SU-DHL-6 (cell line): ENCODE data around the gene SARDH.

ENCODE experiments used
- H2AFZ ChIP-seq: fragments of 200-600 bp; sonication (generic); 2 replicates; pipeline ENCODE4 v1.6.1; 2014; ENCODE audit warnings: low read depth, mild to moderate bottlenecking, moderate library complexity, mixed read lengths, antibody characterized with exemption, low read length; ENCODE audit not compliant: severe bottlenecking
- H3F3A ChIP-seq: fragments of 200-600 bp; shearing (Covaris generic); 2 replicates; pipeline ENCODE4 v1.6.0; 2016; ENCODE audit warnings: antibody characterized with exemption, mild to moderate bottlenecking; ENCODE audit not compliant: insufficient read depth
- H3K27ac ChIP-seq: fragments of 200-600 bp; sonication (generic); 2 replicates; pipeline ENCODE4 v1.5.1; 2016; ENCODE audit warnings: low read depth, mild to moderate bottlenecking, low read length, moderate library complexity, mixed read lengths
- H3K27me3 ChIP-seq: fragments of 200-600 bp; sonication (generic), shearing (Covaris generic); 2 replicates; pipeline ENCODE4 v1.6.0; 2014; ENCODE audit warnings: mild to moderate bottlenecking, low read length
- H3K36me3 ChIP-seq: fragments of 200-600 bp; sonication (generic); 2 replicates; pipeline ENCODE4 v1.6.1; 2014; ENCODE audit warnings: mild to moderate bottlenecking, low read length, mixed read lengths
- H3K4me2 ChIP-seq: fragments of 300-600, 200-600 bp; shearing (Covaris generic), sonication (generic); 2 replicates; pipeline ENCODE4 v1.6.0; 2014; ENCODE audit warnings: low read length, low read depth, mild to moderate bottlenecking; ENCODE audit not compliant: poor library complexity, severe bottlenecking
- H3K4me3 ChIP-seq: fragments of 200-600 bp; sonication (generic); 2 replicates; pipeline ENCODE4 v1.5.1; 2014; ENCODE audit warnings: antibody characterized with exemption, low read length, mild to moderate bottlenecking, mixed read lengths; ENCODE audit not compliant: insufficient read depth, poor library complexity, severe bottlenecking
- H3K79me2 ChIP-seq: fragments of 200-600 bp; sonication (generic); 2 replicates; pipeline ENCODE4 v1.6.1; 2014; ENCODE audit warnings: mild to moderate bottlenecking, low read length, moderate library complexity; ENCODE audit not compliant: insufficient read depth
- H3K9ac ChIP-seq: fragments of 200-600 bp; sonication (generic); 2 replicates; pipeline ENCODE4 v1.7.0; 2014; ENCODE audit warnings: mild to moderate bottlenecking, low read length
- H3K9me2 ChIP-seq: fragments of 200-600 bp; sonication (generic); replicated peaks from 2 replicates; pipeline ENCODE4 v1.6.1; 2014; ENCODE audit warnings: low read length; ENCODE audit not compliant: insufficient read depth
- H3K9me3 ChIP-seq: fragments of 200-600 bp; sonication (generic); 2 replicates; pipeline ENCODE4 v1.6.1; 2014; ENCODE audit warnings: low read length, mixed read lengths; ENCODE audit not compliant: insufficient read depth
- H4K20me1 ChIP-seq: fragments of 200-600 bp; sonication (generic); 2 replicates; pipeline ENCODE4 v1.6.1; 2014; ENCODE audit warnings: low read depth, mild to moderate bottlenecking, antibody characterized with exemption, low read length, moderate library complexity, mixed read lengths
- EZH2phosphoT487 ChIP-seq: fragments of 200-600 bp; sonication (generic), shearing (Covaris generic); conservative IDR thresholded peaks from 2 replicates; pipeline ENCODE4 v1.6.1; 2018; ENCODE audit warnings: mild to moderate bottlenecking, antibody characterized with exemption, low read length, moderate library complexity, mixed read lengths
- TF ChIP-seq, protein P1 (sequence below): fragments of 200-600 bp; sonication (generic); IDR thresholded peaks from one replicate; pipeline ENCODE4 v1.5.1; 2017; ENCODE audit warnings: antibody characterized with exemption, mild to moderate bottlenecking, low read length, moderate library complexity; ENCODE audit not compliant: insufficient read depth, poor library complexity, severe bottlenecking

The SARDH gene

GRCh38 chr9:133637451-133638055 lies 100.6 kb downstream of the SARDH start:
- H3K4me2 ChIP-seq: no peak overlapping the region
- H3K27ac ChIP-seq: no peak overlapping the region
- no peak for TF ChIP-seq EZH2phosphoT487
- TF ChIP-seq, protein P1, sequence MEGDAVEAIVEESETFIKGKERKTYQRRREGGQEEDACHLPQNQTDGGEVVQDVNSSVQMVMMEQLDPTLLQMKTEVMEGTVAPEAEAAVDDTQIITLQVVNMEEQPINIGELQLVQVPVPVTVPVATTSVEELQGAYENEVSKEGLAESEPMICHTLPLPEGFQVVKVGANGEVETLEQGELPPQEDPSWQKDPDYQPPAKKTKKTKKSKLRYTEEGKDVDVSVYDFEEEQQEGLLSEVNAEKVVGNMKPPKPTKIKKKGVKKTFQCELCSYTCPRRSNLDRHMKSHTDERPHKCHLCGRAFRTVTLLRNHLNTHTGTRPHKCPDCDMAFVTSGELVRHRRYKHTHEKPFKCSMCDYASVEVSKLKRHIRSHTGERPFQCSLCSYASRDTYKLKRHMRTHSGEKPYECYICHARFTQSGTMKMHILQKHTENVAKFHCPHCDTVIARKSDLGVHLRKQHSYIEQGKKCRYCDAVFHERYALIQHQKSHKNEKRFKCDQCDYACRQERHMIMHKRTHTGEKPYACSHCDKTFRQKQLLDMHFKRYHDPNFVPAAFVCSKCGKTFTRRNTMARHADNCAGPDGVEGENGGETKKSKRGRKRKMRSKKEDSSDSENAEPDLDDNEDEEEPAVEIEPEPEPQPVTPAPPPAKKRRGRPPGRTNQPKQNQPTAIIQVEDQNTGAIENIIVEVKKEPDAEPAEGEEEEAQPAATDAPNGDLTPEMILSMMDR: no peak
- H3F3A ChIP-seq: no peaks in the 10 kb centered on the region
- no peaks in the 10 kb centered on the region for H4K20me1 ChIP-seq
- no peak overlapping the region for H2AFZ ChIP-seq
- no peak overlapping the region for H3K9ac ChIP-seq
- no peaks in the 10 kb centered on the region for H3K27me3 ChIP-seq
- H3K4me3 ChIP-seq: no peak overlapping the region
- no peaks in the 10 kb centered on the region for H3K9me2 ChIP-seq
- no peaks in the 10 kb centered on the region for H3K36me3 ChIP-seq
- H3K79me2 ChIP-seq: no peaks in the 10 kb centered on the region
- H3K9me3 ChIP-seq: no peaks in the 10 kb centered on the region

DNA sequence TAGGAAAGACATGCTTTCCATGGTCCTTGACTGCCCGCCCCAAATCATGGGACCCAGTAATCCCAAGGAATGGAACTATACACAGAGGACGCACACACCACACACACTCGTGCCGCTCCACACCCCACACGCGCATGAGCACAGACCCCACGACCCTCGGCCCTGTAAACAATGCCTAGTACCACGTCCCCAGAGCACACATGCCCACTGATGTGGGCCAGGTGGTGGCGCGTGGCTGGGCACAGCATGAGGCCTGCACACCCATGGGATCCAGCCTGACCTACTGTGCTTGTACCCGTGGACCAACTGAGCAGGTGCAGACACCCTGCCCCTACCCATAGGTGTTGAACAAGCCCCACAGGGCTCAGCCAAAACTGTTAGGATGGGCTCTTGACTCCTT lies 101.2 kb downstream of the SARDH start:
- H3K9me3 ChIP-seq: no peaks in the 10 kb centered on the region
- no peaks in the 10 kb centered on the region for H3F3A ChIP-seq
- H3K4me3 ChIP-seq: no peak overlapping the region
- no peak overlapping the region for H2AFZ ChIP-seq
- TF ChIP-seq, protein P1: no peak
- TF ChIP-seq EZH2phosphoT487: no peak
- no peaks in the 10 kb centered on the region for H3K79me2 ChIP-seq
- H3K9ac ChIP-seq: no peak overlapping the region
- no peak overlapping the region for H3K27ac ChIP-seq
- no peaks in the 10 kb centered on the region for H3K27me3 ChIP-seq
- no peaks in the 10 kb centered on the region for H3K9me2 ChIP-seq
- no peak overlapping the region for H3K4me2 ChIP-seq
- no peaks in the 10 kb centered on the region for H4K20me1 ChIP-seq
- H3K36me3 ChIP-seq: no peaks in the 10 kb centered on the region

DNA sequence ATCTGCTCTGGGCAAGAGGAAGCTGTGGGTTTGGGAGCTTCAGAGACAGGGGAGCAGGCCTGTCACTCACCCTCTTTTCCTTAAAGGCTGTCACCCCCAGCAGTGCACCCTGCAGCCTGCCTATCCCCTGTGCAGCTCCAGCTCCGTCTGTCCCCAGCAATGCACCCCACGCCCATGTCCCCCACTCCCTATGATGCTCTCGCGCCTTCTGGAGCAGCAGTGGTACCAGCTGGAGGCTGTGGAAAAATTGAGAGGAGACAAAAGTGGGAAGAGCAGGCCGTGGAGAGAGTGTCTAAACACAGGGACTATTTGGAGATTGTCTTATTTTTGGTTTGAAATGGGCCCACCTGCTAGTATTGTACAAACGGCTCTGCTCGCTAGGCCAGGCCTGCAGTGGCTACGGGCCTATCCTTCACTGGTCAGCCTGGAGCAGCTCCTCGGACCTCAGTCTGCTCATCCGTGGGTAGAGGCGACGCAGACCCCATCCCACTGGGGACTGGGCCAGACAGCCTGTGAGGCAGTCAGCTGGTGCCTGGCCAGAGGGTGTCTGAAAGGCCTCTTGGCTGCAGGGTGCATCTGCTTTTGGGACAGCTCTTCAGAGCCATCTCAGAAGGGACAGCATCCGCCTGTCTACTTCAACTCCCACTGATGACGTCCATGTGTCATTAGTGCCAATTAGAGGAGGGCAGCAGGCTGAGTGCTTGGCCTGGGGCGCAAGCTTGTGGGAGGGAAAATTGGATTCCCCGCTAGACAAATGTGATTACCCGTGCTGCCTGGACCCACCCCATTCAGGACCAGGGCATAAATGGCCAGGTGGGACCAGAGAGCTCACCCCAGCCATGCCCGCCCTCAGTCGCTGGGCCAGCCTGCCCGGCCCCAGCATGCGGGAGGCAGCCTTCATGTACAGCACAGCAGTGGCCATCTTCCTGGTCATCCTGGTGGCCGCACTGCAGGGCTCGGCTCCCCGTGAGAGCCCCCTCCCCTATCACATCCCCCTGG lies 102.3 kb downstream of the SARDH start, which contains the start of gene DBH:
Gene DBH, plus strand, starts transcription at position 831 of the 999 bp plus-strand sequence. Its CDS starts 9 bp downstream, at position 840.
- Histone ChIP-seq H3K36me3 (no peaks in the 10 kb centered on the region), H3K27me3 (no peaks in the 10 kb centered on the region), H3K9ac (no peak within 1 kb of the TSS), H3K4me2 (no peak within 1 kb of the TSS), H3K79me2 (no peaks in the 10 kb centered on the region), H3F3A (no peaks in the 10 kb centered on the region), H4K20me1 (no peaks in the 10 kb centered on the region), H3K9me2 (no peaks in the 10 kb centered on the region), H3K27ac (no peak within 1 kb of the TSS), H2AFZ (no peak within 1 kb of the TSS), H3K4me3 (no peak within 1 kb of the TSS), H3K9me3 (no peaks in the 10 kb centered on the region)
- TF ChIP-seq, protein P1: no peak
- TF ChIP-seq EZH2phosphoT487: no peak
